Measurements from ENCODE around the gene DOK6.

Gene DOK6

GRCh38 chr18:69804776-69805501 is 404.3 kb downstream of the DOK6 start:
- TF ChIP-seq ZFX (IDR thresholded peaks at IDR 0.05) (no peak), CTCF (conservative IDR thresholded peaks at IDR 0.05) (no peak)

GRCh38 chr18:69808399-69808798 is 407.7 kb downstream of the DOK6 start:
- no peak for TF ChIP-seq CTCF (conservative IDR thresholded peaks at IDR 0.05)
- no peak for TF ChIP-seq ZFX (IDR thresholded peaks at IDR 0.05)
- no peak overlapping the region for H3K27ac ChIP-seq

More at GRCh38 chr18:69804776-69805501, 404.3 kb downstream of the DOK6 start:
- no peak overlapping the region for H3K27ac ChIP-seq

- H3K27ac ChIP-seq: no peak overlapping the region
- TF ChIP-seq CTCF (conservative IDR thresholded peaks at IDR 0.05) (no peak), ZFX (IDR thresholded peaks at IDR 0.05) (no peak)
Observed at GRCh38 chr18:69813559-69813958, 412.9 kb downstream of the DOK6 start.

- H3K27ac ChIP-seq: no peak overlapping the region; the same call in 1 of the 2 replicates
- TF ChIP-seq ZFX (IDR thresholded peaks at IDR 0.05) (no peak), CTCF (conservative IDR thresholded peaks at IDR 0.05) (no peak)
Observed at GRCh38 chr18:69814861-69815385, 414.2 kb downstream of the DOK6 start.

GRCh38 chr18:69817335-69817940 is 416.8 kb downstream of the DOK6 start:
- H3K27ac ChIP-seq: no peak overlapping the region
- TF ChIP-seq ZFX (IDR thresholded peaks at IDR 0.05) (no peak), CTCF (conservative IDR thresholded peaks at IDR 0.05) (no peak)

GRCh38 chr18:69819460-69819859 is 418.8 kb downstream of the DOK6 start:
- no peak for TF ChIP-seq ZFX (IDR thresholded peaks at IDR 0.05)
- no peak for TF ChIP-seq CTCF (conservative IDR thresholded peaks at IDR 0.05)
- H3K27ac ChIP-seq: no peak overlapping the region

GRCh38 chr18:69820538-69820937 is 419.9 kb downstream of the DOK6 start:
- TF ChIP-seq ZFX (IDR thresholded peaks at IDR 0.05) (no peak), CTCF (conservative IDR thresholded peaks at IDR 0.05) (no peak)

More at GRCh38 chr18:69820538-69820937, 419.9 kb downstream of the DOK6 start:
- no peak overlapping the region for H3K27ac ChIP-seq
